Breast epithelium (tissue), 4 donors: Measurements from ENCODE around the gene OTULIN. TPM values are rescaled to one million over a fixed set of nuclear protein-coding genes. Genes with fewer than 3 reads are reported as not detected.

Source experiments
- DNase-seq, 2 donors: peaks; one replicate each; pipeline ENCODE4 v3.0.0-alpha.2; 2019; ENCODE audit warnings: low spot score in 2 of 2
- H3K27ac ChIP-seq, 2 donors: fragments of 200-600 bp; sonication (generic) in 1 of 2; one replicate each; pipeline ENCODE4 v1.5.1; 2016 to 2019; ENCODE audit warnings: mild to moderate bottlenecking in 1 of 2
- H3K27me3 ChIP-seq, 2 donors: fragments of 200-600 bp; sonication (generic) in 1 of 2; one replicate each; pipeline versions ENCODE4 v1.5.1 to v1.6.0; 2017 to 2019; ENCODE audit warnings: control low read depth in 1 of 2, mild to moderate bottlenecking in 1 of 2
- H3K36me3 ChIP-seq: fragments of 200-600 bp; one replicate; pipeline ENCODE4 v1.5.1; 2019
- H3K4me1 ChIP-seq, 2 donors: fragments of 200-600 bp; sonication (generic); one replicate each; pipeline ENCODE4 v1.5.1; 2016 to 2019; ENCODE audit warnings: control low read depth in 1 of 2
- H3K4me3 ChIP-seq, 3 donors: fragments of 200-600 bp; sonication (generic); 1 replicate in 2 of 3; 2 replicates in 1 of 3; pipeline ENCODE4 v1.5.1; 2016 to 2019; ENCODE audit warnings: mild to moderate bottlenecking in 3 of 3, moderate library complexity in 2 of 3
- H3K9me3 ChIP-seq, 2 donors: fragments of 200-600 bp; sonication (generic) in 1 of 2; one replicate each; pipeline ENCODE4 v1.5.1; 2016 to 2019; ENCODE audit warnings: control low read depth in 1 of 2
- CTCF ChIP-seq, 3 donors: fragments of 450-650 bp; IDR thresholded peaks; one replicate each; pipeline ENCODE4 v1.5.1; 2016 to 2017; ENCODE audit warnings: antibody characterized with exemption in 3 of 3, mild to moderate bottlenecking in 3 of 3, moderate library complexity in 3 of 3
- POLR2A ChIP-seq: fragments of 450-650 bp; IDR thresholded peaks from one replicate; pipeline ENCODE4 v1.6.1; 2016; ENCODE audit warnings: antibody characterized with exemption, mild to moderate bottlenecking, moderate library complexity
- POLR2AphosphoS5 ChIP-seq, 3 donors: sonication (generic); formaldehyde crosslinking; IDR thresholded peaks; one replicate each; pipeline ENCODE4 v1.6.1; 2017; ENCODE audit warnings: antibody characterized with exemption in 3 of 3
- intact Hi-C: fragments of 100-400 bp; cut with DNase I; formaldehyde crosslinking; loops from one replicate; pipeline ENCODE4 v1.15.1; 2023; ENCODE audit warnings: low total_unique reads
- total RNA-seq, 3 donors: library from RNA; depleted of rRNA; stranded (reverse); fragments of >200 nt; gene quantifications; one replicate each; pipeline ENCODE4 v1.1.0, GENCODE V29; 2016

Gene OTULIN
- total RNA-seq, 3 donors from 2014 or later, result 31.0 to 63.7 (median 47.2) TPM

DNA sequence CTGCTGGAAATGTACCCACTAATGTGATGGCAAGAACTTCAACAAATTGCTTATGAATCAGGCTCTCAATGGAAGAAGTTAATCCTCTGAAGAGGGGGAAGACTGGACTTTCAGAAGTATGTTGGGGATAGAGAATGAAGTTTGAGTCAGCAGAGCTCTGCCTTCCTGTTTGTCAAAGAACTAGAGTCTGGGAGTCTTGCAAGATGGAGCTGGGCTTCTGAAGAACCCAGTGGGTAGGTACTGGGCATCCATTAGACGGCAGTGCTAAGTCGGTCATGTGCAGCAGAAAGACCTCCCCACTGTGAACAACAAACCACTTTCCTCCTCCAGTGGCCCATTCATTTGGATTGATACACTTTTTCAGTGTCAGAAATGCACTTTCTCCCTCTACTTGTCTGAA lies 34.6 kb downstream of the OTULIN start:
- Histone ChIP-seq H3K4me1 (no peaks in the 10 kb centered on the region), H3K36me3 (no peaks in the 10 kb centered on the region), H3K4me3 (no peak overlapping the region), H3K27ac (no peak overlapping the region), H3K27me3 (no peaks in the 10 kb centered on the region), H3K9me3 (no peaks in the 10 kb centered on the region)
- intact Hi-C loops, result no loop called here
- TF ChIP-seq POLR2A (no peak), POLR2AphosphoS5 (IDR thresholded peaks at IDR 0.05) (no peak), CTCF (IDR thresholded peaks at IDR 0.05) (no peak)
- no peak for DNase-seq

- H3K27ac ChIP-seq, result no peak overlapping the region
- H3K27me3 ChIP-seq, result no peaks in the 10 kb centered on the region
- no peak for DNase-seq
- H3K9me3 ChIP-seq, result no peaks in the 10 kb centered on the region
- H3K36me3 ChIP-seq, result no peaks in the 10 kb centered on the region
- H3K4me3 ChIP-seq, result no peak overlapping the region
- TF ChIP-seq POLR2A, result no peak
- H3K4me1 ChIP-seq, result no peaks in the 10 kb centered on the region
- intact Hi-C loops, result no loop called here
Measured at GRCh38 chr5:14699807-14700400, 35.4 kb downstream of the OTULIN start.

- H3K27me3 ChIP-seq, result no peaks in the 10 kb centered on the region
- intact Hi-C loops, result no loop called here
- TF ChIP-seq CTCF (IDR thresholded peaks at IDR 0.05) (no peak), POLR2A (no peak), POLR2AphosphoS5 (IDR thresholded peaks at IDR 0.05) (no peak)
- no peaks in the 10 kb centered on the region for H3K4me1 ChIP-seq
- H3K9me3 ChIP-seq, result no peaks in the 10 kb centered on the region
- peak overlapping the region; percentile 18 to 28 for H3K27ac ChIP-seq
- no peaks in the 10 kb centered on the region for H3K36me3 ChIP-seq
- no peak for DNase-seq
- no peak overlapping the region for H3K4me3 ChIP-seq
Measured at GRCh38 chr5:14700478-14701436, 36.2 kb downstream of the OTULIN start.

DNA sequence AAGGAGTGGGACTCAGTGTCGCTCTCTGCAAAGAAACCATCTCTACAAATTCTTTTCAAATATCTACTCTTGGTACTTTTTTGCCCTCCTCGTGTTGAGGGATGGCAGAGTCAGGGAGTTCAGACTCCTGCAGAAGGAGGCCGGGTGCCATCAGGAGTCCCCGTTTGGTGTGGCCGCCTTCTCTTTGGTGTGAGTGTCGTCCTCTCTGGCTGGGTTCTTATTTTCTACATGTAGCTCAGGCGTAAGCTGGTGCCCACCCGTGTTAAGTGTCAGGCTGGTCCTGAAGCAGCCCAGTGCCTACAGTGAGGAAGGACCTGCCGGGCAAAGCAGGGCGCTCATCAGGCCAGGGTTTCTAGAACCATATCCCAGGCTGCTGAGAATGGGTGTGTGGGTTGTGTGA lies 37.0 kb downstream of the OTULIN start:
- H3K4me3 ChIP-seq, result no peak overlapping the region
- intact Hi-C loops, result no loop called here
- H3K27me3 ChIP-seq, result no peaks in the 10 kb centered on the region
- no peak for DNase-seq
- peak overlapping the region; percentile 18 to 26 for H3K27ac ChIP-seq
- no peak for TF ChIP-seq POLR2AphosphoS5 (IDR thresholded peaks at IDR 0.05)
- no peak for TF ChIP-seq POLR2A
- no peak for TF ChIP-seq CTCF (IDR thresholded peaks at IDR 0.05)
- H3K4me1 ChIP-seq, result no peaks in the 10 kb centered on the region
- no peaks in the 10 kb centered on the region for H3K9me3 ChIP-seq
- no peaks in the 10 kb centered on the region for H3K36me3 ChIP-seq

DNA sequence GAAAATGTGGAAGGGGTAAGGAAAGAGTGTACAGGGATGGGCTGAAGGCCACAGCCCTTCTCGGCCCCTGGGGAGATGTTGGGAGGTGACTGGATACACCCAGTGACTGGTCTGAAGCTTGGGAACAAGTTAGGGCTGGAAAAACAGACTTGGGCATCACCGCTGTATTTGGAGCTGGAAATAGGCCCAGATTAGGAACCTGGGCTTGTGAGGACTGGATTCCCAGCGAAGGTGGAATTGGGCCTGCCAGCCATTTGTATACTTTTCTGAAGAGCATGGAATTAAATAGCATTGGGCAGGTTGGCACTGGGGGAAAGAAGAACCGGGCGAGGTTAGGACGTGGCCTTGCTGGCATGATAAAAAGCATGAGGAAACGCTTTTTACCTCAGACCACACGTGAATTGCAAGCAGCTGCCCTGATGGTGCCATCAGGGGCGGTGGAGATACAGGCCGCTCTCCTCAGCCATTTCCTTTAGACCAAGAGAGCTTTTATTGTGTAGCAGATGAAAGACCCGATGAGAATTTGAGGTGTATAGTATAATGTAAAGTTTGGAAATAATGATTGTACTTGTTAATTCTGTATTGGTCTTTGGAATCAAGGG lies 37.8 kb downstream of the OTULIN start:
- intact Hi-C loops, result no loop called here

More for the DNA sequence above, 37.8 kb downstream of the OTULIN start:
- peak in 1 of 2 donors; percentile 43 for DNase-seq
- no peaks in the 10 kb centered on the region for H3K36me3 ChIP-seq
- no peak overlapping the region for H3K4me3 ChIP-seq
- no peaks in the 10 kb centered on the region for H3K27me3 ChIP-seq
- H3K4me1 ChIP-seq, result no peaks in the 10 kb centered on the region
- peak overlapping the region in 1 of 2 donors; percentile 26 for H3K27ac ChIP-seq
- no peak for TF ChIP-seq POLR2AphosphoS5 (IDR thresholded peaks at IDR 0.05)
- TF ChIP-seq CTCF (IDR thresholded peaks at IDR 0.05), result no peak
- TF ChIP-seq POLR2A, result no peak
- no peaks in the 10 kb centered on the region for H3K9me3 ChIP-seq
